Natural killer cell (primary cell): ENCODE results near the gene ORMDL3. TPM values are rescaled to one million over a fixed set of nuclear protein-coding genes. Genes with fewer than 3 reads are reported as not detected.

Experiments used
- ATAC-seq, 3 donors: fragments of 150-1000 bp in 2 of 3; fragments of 200-7000 bp in 1 of 3; cut with Tn5 transposase; 1 replicate in 1 of 3; 2 replicates in 2 of 3; pipeline ENCODE4 v1.10.0; 2021; ENCODE audit warnings: mild to moderate bottlenecking in 2 of 3, moderate library complexity in 2 of 3
- DNase-seq, 2 donors: peaks; one replicate each; pipeline versions ENCODE4 v3.0.0 to v3.0.0-alpha.2; 2013 to 2021; ENCODE audit warnings: mixed read lengths in 1 of 2
- H3K27ac ChIP-seq: one replicate; pipeline ENCODE4 v1.5.1; 2013; ENCODE audit warnings: mild to moderate bottlenecking, low read length
- H3K27me3 ChIP-seq: one replicate; pipeline ENCODE4 v1.6.1; 2013; ENCODE audit warnings: low read length; ENCODE audit not compliant: control insufficient read depth, insufficient read depth
- H3K36me3 ChIP-seq: one replicate; pipeline ENCODE4 v1.6.1; 2013; ENCODE audit warnings: low read length; ENCODE audit not compliant: control insufficient read depth, insufficient read depth
- H3K4me1 ChIP-seq: one replicate; pipeline ENCODE4 v1.6.1; 2013; ENCODE audit warnings: low read length; ENCODE audit not compliant: control insufficient read depth, insufficient read depth
- H3K4me3 ChIP-seq: one replicate; pipeline ENCODE4 v1.5.1; 2013; ENCODE audit warnings: low read length
- H3K9me3 ChIP-seq: one replicate; pipeline ENCODE4 v1.6.1; 2013; ENCODE audit warnings: low read length; ENCODE audit not compliant: control insufficient read depth, insufficient read depth
- H3K27ac Mint-ChIP-seq, 2 donors: one replicate each; pipeline ENCODE4 v1.8.0; 2022; ENCODE audit warnings: mild to moderate bottlenecking in 2 of 2, mixed read lengths in 2 of 2, moderate library complexity in 1 of 2
- H3K27me3 Mint-ChIP-seq, 2 donors: one replicate each; pipeline ENCODE4 v1.8.0; 2022; ENCODE audit warnings: low read depth in 2 of 2, mixed read lengths in 2 of 2
- H3K36me3 Mint-ChIP-seq: one replicate; pipeline ENCODE4 v1.8.0; 2022; ENCODE audit warnings: mixed read lengths
- H3K4me1 Mint-ChIP-seq, 2 donors: one replicate each; pipeline ENCODE4 v1.8.0; 2022; ENCODE audit warnings: mixed read lengths in 2 of 2
- H3K4me3 Mint-ChIP-seq: one replicate; pipeline ENCODE4 v1.8.0; 2022; ENCODE audit warnings: mild to moderate bottlenecking, moderate library complexity, mixed read lengths
- H3K9me3 Mint-ChIP-seq, 2 donors: one replicate each; pipeline ENCODE4 v1.8.0; 2022; ENCODE audit warnings: mixed read lengths in 2 of 2
- CTCF ChIP-seq: fragments of 200-600 bp; IDR thresholded peaks from one replicate; pipeline ENCODE4 v1.8.0; 2022; ENCODE audit warnings: antibody characterized with exemption
- WGBS: methylation state at CpG from one replicate; pipeline ENCODE4 v1.1.7; 2013; ENCODE audit warnings: missing lambda C conversion rate; ENCODE audit not compliant: insufficient coverage; 5-methylcytosine and 5-hydroxymethylcytosine counted together
- intact Hi-C: fragments of 100-400 bp; cut with micrococcal nuclease; formaldehyde crosslinking; loops from one replicate; pipeline ENCODE4 v1.14.2; 2022
- total RNA-seq, 4 donors: library from RNA; stranded (reverse); fragments of 120-200 nt in 1 of 4; gene quantifications; one replicate each; pipeline versions ENCODE4 v1.2.3 to v1.2.4, GENCODE V29; 2013 to 2022

Gene ORMDL3
- total RNA-seq, 3 donors from 2014 or later (not counting 1 experiment from before 2014, with no cell fraction given), result 61.6 to 121 (median 77.2) TPM

GRCh38 chr17:39943702-39944392 lies 16.4 kb upstream of the ORMDL3 start:
- Histone ChIP-seq H3K27me3 (no peaks in the 10 kb centered on the region), H3K4me1 (no peaks in the 10 kb centered on the region), H3K27ac (no peak overlapping the region), H3K4me3 (no peak overlapping the region), H3K9me3 (no peaks in the 10 kb centered on the region), H3K36me3 (no peaks in the 10 kb centered on the region)
- intact Hi-C loops, result no loop called here
- Mint-ChIP-seq H3K9me3 (no peaks in the 10 kb centered on the region), H3K36me3 (no peaks in the 10 kb centered on the region), H3K4me3 (no peak overlapping the region), H3K27me3 (peaks cover 0 to 4% of the 10 kb centered on the region in 2 donors), H3K27ac (no peak overlapping the region), H3K4me1 (no peaks in the 10 kb centered on the region)
- WGBS, result 88% methylated on average over 14 of the region's 14 CpGs
- DNase-seq (no peak), ATAC-seq (no peak)
- TF ChIP-seq CTCF, result no peak

GRCh38 chr17:39939588-39940419 lies 12.4 kb upstream of the ORMDL3 start:
- no peaks in the 10 kb centered on the region for H3K36me3 Mint-ChIP-seq
- Histone ChIP-seq H3K27me3 (no peaks in the 10 kb centered on the region), H3K4me1 (no peaks in the 10 kb centered on the region), H3K27ac (no peak overlapping the region), H3K9me3 (no peaks in the 10 kb centered on the region), H3K4me3 (no peak overlapping the region), H3K36me3 (no peaks in the 10 kb centered on the region)
- TF ChIP-seq CTCF, result no peak
- H3K27me3 Mint-ChIP-seq, result peaks cover 0 to 6% of the 10 kb centered on the region in 2 donors
- no peaks in the 10 kb centered on the region for H3K4me1 Mint-ChIP-seq
- WGBS, result 62% methylated on average over 6 of the region's 6 CpGs
- H3K4me3 Mint-ChIP-seq, result no peak overlapping the region
- intact Hi-C loops, result no loop called here
- no peak overlapping the region for H3K27ac Mint-ChIP-seq
- peak in 1 of 2 donors; percentile 66 for DNase-seq
- H3K9me3 Mint-ChIP-seq, result no peaks in the 10 kb centered on the region
- peak in 1 of 3 donors; percentile 62 for ATAC-seq

- Mint-ChIP-seq H3K4me3 (no peak overlapping the region), H3K27me3 (peaks cover 0 to 6% of the 10 kb centered on the region in 2 donors), H3K36me3 (no peaks in the 10 kb centered on the region), H3K9me3 (no peaks in the 10 kb centered on the region), H3K4me1 (no peaks in the 10 kb centered on the region), H3K27ac (no peak overlapping the region)
- Histone ChIP-seq H3K9me3 (no peaks in the 10 kb centered on the region), H3K4me1 (no peaks in the 10 kb centered on the region), H3K36me3 (no peaks in the 10 kb centered on the region), H3K27me3 (no peaks in the 10 kb centered on the region), H3K4me3 (no peak overlapping the region), H3K27ac (no peak overlapping the region)
- intact Hi-C loops, result no loop called here
- ATAC-seq (no peak), DNase-seq (no peak)
- no peak for TF ChIP-seq CTCF
- WGBS, result 96% methylated on average over 3 of the region's 3 CpGs
Observed at GRCh38 chr17:39939106-39939505, 11.7 kb upstream of the ORMDL3 start.
